K562 (cell line): ENCODE data around the gene XPR1. TPM values are rescaled to one million over a fixed set of nuclear protein-coding genes. Genes with fewer than 3 reads are reported as not detected.

ENCODE experiments used
- ATAC-seq: fragments of 200-7000 bp; cut with Tn5 transposase; 3 replicates; pipeline ENCODE4 v1.9.1; 2020; ENCODE audit warnings: moderate library complexity
- BruUV-seq: library from RNA; stranded (reverse); fragments of 400-500 nt; replicated peaks from 2 replicates; lab custom pipeline; 2021; lab: Mats Ljungman, UMichigan
- CTCF ChIA-PET: fragments of 300-600 bp; formaldehyde crosslinking; extraction: SDS; loops from one replicate; lab custom pipeline; 2021; ENCODE audit warnings: low intra/inter-chr PET ratio; lab: Yijun Ruan, JAX
- POLR2A ChIA-PET: fragments of 300-600, 350-650 bp; sonication (Branson Sonifier 250); formaldehyde crosslinking; extraction: SDS; loops from one replicate; lab custom pipeline; 2021; ENCODE audit warnings: antibody characterized with exemption, inconsistent platforms; lab: Yijun Ruan, JAX
- DNase-seq, 4 experiments: peaks; one replicate each; pipeline versions ENCODE4 v3.0.0 to v3.0.0-alpha.2; 2011 to 2018; ENCODE audit warnings: low spot score in 3 of 4, mixed read lengths in 3 of 4; ENCODE audit errors: extremely low read depth in 1 of 4
- FAIRE-seq: peaks from 2 replicates; lab custom pipeline; 2011; peaks lifted over from hg19 to GRCh38; lab: Jason Lieb, UNC
- H2AFZ ChIP-seq: 2 replicates; pipeline ENCODE4 v1.6.0; 2011; ENCODE audit warnings: low read depth, low read length, control low read depth, inconsistent platforms
- H3K27ac ChIP-seq: fragments of 200-600 bp; 3 replicates; pipeline ENCODE4 v1.8.0; 2011; ENCODE audit warnings: low read depth, mild to moderate bottlenecking, control low read depth, inconsistent platforms, low read length, moderate library complexity, mixed read lengths; ENCODE audit errors: extremely low read depth
- H3K27me3 ChIP-seq, 2 experiments: fragments of 300-600 bp in 1 of 2; 2 replicates in 1 of 2; 3 replicates in 1 of 2; pipeline versions ENCODE4 v1.6.0 to v1.8.0; 2011; ENCODE audit warnings: inconsistent platforms in 2 of 2, low read length in 2 of 2, mild to moderate bottlenecking in 1 of 2, mixed read lengths in 1 of 2, moderate library complexity in 1 of 2; ENCODE audit not compliant: control insufficient read depth in 2 of 2, insufficient read depth in 2 of 2
- H3K36me3 ChIP-seq: fragments of 300-600 bp; 3 replicates; pipeline ENCODE4 v1.8.0; 2011; ENCODE audit warnings: mild to moderate bottlenecking, low read length, inconsistent platforms; ENCODE audit not compliant: control insufficient read depth, insufficient read depth
- H3K4me1 ChIP-seq, 2 experiments: fragments of 200-600 bp in 1 of 2; replicated peaks in 1 of 2; 2 replicates in 1 of 2; 3 replicates in 1 of 2; pipeline versions ENCODE4 v1.5.1 to v1.8.0; 2011; ENCODE audit warnings: inconsistent platforms in 2 of 2, low read length in 2 of 2, mild to moderate bottlenecking in 1 of 2, mixed read lengths in 1 of 2, moderate library complexity in 1 of 2; ENCODE audit not compliant: control insufficient read depth in 2 of 2, insufficient read depth in 2 of 2
- H3K4me2 ChIP-seq: 2 replicates; pipeline ENCODE4 v1.6.1; 2011; ENCODE audit warnings: low read length, control low read depth, inconsistent platforms, mixed read lengths; ENCODE audit not compliant: insufficient read depth
- H3K4me3 ChIP-seq: fragments of 200-600 bp; sonication (generic), shearing (Covaris generic); 2 replicates; pipeline ENCODE4 v1.5.1; 2016; ENCODE audit warnings: control low read depth, inconsistent platforms
- H3K79me2 ChIP-seq: fragments of 200-600 bp; 3 replicates; pipeline ENCODE4 v1.8.0; 2011; ENCODE audit warnings: low read length, inconsistent platforms; ENCODE audit not compliant: control insufficient read depth, insufficient read depth
- H3K9ac ChIP-seq, 2 experiments: 2 replicates each; pipeline versions ENCODE4 v1.6.0 to v1.6.1; 2011; ENCODE audit warnings: low read depth in 2 of 2, low read length in 2 of 2, control low read depth in 1 of 2, inconsistent platforms in 1 of 2, mild to moderate bottlenecking in 1 of 2, mixed read lengths in 1 of 2; ENCODE audit not compliant: insufficient read depth in 1 of 2
- H3K9me1 ChIP-seq: one replicate; pipeline ENCODE4 v1.6.0; 2011; ENCODE audit warnings: inconsistent platforms, mild to moderate bottlenecking, low read length, moderate library complexity; ENCODE audit not compliant: control insufficient read depth, insufficient read depth
- H3K9me3 ChIP-seq: replicated peaks from 2 replicates; pipeline ENCODE4 v1.5.1; 2011; ENCODE audit warnings: low read depth, low read length, inconsistent platforms; ENCODE audit not compliant: control insufficient read depth, insufficient read depth
- H4K20me1 ChIP-seq: replicated peaks from 2 replicates; pipeline ENCODE4 v1.6.1; 2011; ENCODE audit warnings: low read length, inconsistent platforms, mixed read lengths; ENCODE audit not compliant: control insufficient read depth, insufficient read depth
- ARID1B ChIP-seq: fragments of 450-650 bp; IDR thresholded peaks from 2 replicates; pipeline ENCODE4 v1.6.1; 2016; ENCODE audit warnings: antibody characterized with exemption, mild to moderate bottlenecking, inconsistent platforms
- FOXA3 ChIP-seq, 2 experiments: fragments of 450-650 bp in 1 of 2; sonication (generic) in 1 of 2; formaldehyde crosslinking; IDR thresholded peaks in 1 of 2; conservative IDR thresholded peaks in 1 of 2; 2 replicates each; pipeline versions ENCODE4 v1.4.0 to v1.8.0; 2020 to 2022; ENCODE audit warnings: mild to moderate bottlenecking in 2 of 2, missing genetic modification reagents in 1 of 2
- HDAC6 ChIP-seq: IDR thresholded peaks from 2 replicates; pipeline ENCODE4 v1.6.1; 2012; ENCODE audit warnings: low read depth, mild to moderate bottlenecking, control low read depth, inconsistent platforms, low read length, moderate library complexity
- POLR2AphosphoS2 ChIP-seq: IDR thresholded peaks from 2 replicates; pipeline ENCODE4 v1.6.1; 2012; ENCODE audit warnings: low read length, improper control_type of control experiment
- SMARCA5 ChIP-seq: fragments of 450-650 bp; IDR thresholded peaks from 2 replicates; pipeline ENCODE4 v1.6.1; 2016
- STAT5A ChIP-seq: IDR thresholded peaks from 2 replicates; pipeline ENCODE4 v1.6.1; 2012; ENCODE audit warnings: low read length, inconsistent platforms, borderline replicate concordance
- SUPT5H ChIP-seq: fragments of 450-650 bp; IDR thresholded peaks from 2 replicates; pipeline ENCODE4 v1.6.1; 2016
- TCF7L2 ChIP-seq: fragments of 150-350 bp; IDR thresholded peaks from 2 replicates; pipeline ENCODE4 v1.6.1; 2016; ENCODE audit warnings: low read depth, mild to moderate bottlenecking, low read length, moderate library complexity
- VEZF1 ChIP-seq: fragments of 200-800 bp; sonication (Bioruptor generic); IDR thresholded peaks from 2 replicates; pipeline ENCODE4 v1.6.1; 2017; ENCODE audit warnings: missing genetic modification characterization, missing compliant biosample characterization
- YY1 ChIP-seq, 3 experiments: IDR thresholded peaks; 2 replicates each; pipeline ENCODE4 v1.6.1; 2011; ENCODE audit warnings: low read length in 2 of 3, mild to moderate bottlenecking in 2 of 3, moderate library complexity in 2 of 3, borderline replicate concordance in 1 of 3, control low read depth in 1 of 3, low read depth in 1 of 3; ENCODE audit not compliant: insufficient read depth in 3 of 3, insufficient replicate concordance in 2 of 3, control insufficient read depth in 1 of 3, insufficient read length in 1 of 3; ENCODE audit errors: extremely low read depth in 1 of 3
- WGBS: fragments of 100-300 bp; shearing (Covaris generic); methylation state at CpG from one replicate; pipeline ENCODE4 v1.1.6; 2016; ENCODE audit warnings: low coverage, mixed read lengths; ENCODE audit not compliant: insufficient coverage; ENCODE audit errors: missing lambda C conversion rate; 5-methylcytosine and 5-hydroxymethylcytosine counted together
- in situ Hi-C: fragments of 300-500 bp; cut with MboI; formaldehyde crosslinking; loops from 4 replicates; pipeline ENCODE4 v1.15.0; 2018; ENCODE audit warnings: inconsistent platforms, mixed read lengths
- intact Hi-C: fragments of 100-400 bp; cut with micrococcal nuclease; formaldehyde crosslinking; loops from 2 replicates; pipeline ENCODE4 v1.14.2; 2022
- polyA plus RNA-seq, 8 experiments: library from polyadenylated mRNA; depleted of rRNA in 4 of 8; stranded (reverse) in 5 of 8; unstranded in 3 of 8; fragments of >200 nt; fragmentation: Nextera tagmentation in 2 of 8; fragmentation: Illumina TruSeq in 1 of 8; extraction: Ambion mirVana in 2 of 8; extraction: Trizol in 1 of 8; gene quantifications; 2 replicates each; pipeline versions ENCODE4 v1.2.1 to v1.2.3, GENCODE V29; 2011 to 2014; ENCODE audit warnings: inconsistent platforms in 1 of 8, missing spikeins in 1 of 8
- total RNA-seq, 7 experiments: library from RNA; depleted of rRNA in 6 of 7; stranded (reverse); fragments of >200 nt in 6 of 7; fragmentation: Illumina TruSeq in 2 of 7; extraction: Trizol in 2 of 7; gene quantifications; 2 replicates each; pipeline versions ENCODE4 v1.2.1 to v1.2.3, GENCODE V29; 2011 to 2021; ENCODE audit warnings: low replicate concordance in 1 of 7

XPR1 gene
- total and polyA plus RNA-seq, 9 of the 15 experiments (the other 6 are each of a cell fraction or from before 2014, with no cell fraction given), result 3.0 to 66.2 (median 38.6) TPM

- FAIRE-seq (no peak), ATAC-seq (no peak), DNase-seq (no peak)
- Histone ChIP-seq H3K9ac (no peak overlapping the region), H3K79me2 (peaks cover 89% of the 10 kb centered on the region), H3K9me3 (0 out of 2 replicates have a peak, but pooled peaks cover 3% of the 10 kb centered on the region), H3K9me1 (no peaks in the 10 kb centered on the region), H2AFZ (no peak overlapping the region), H3K4me1 (peaks cover 0 to 19% of the 10 kb centered on the region in 2 experiments; a peak in 2 of 5 replicates), H3K27me3 (no peaks in the 10 kb centered on the region), H3K36me3 (peaks cover 27% of the 10 kb centered on the region), H3K4me3 (no peak overlapping the region), H3K27ac (no peak overlapping the region), H4K20me1 (peaks cover 8% of the 10 kb centered on the region; the same call in 1 of the 2 replicates), H3K4me2 (no peak overlapping the region)
- in situ Hi-C loops, result loop anchor here (25.0 kb wide), 1 partner anchor 516 kb away; no protein-coding TSS in a partner anchor
- POLR2A ChIA-PET, result interaction anchor here (0.6 to 1.2 kb wide), 6 partner anchors 13 to 498 kb away, joined by 3 to 4 read pairs (median 4); no protein-coding TSS in a partner anchor
- no TSS peak for BruUV-seq
- TF ChIP-seq YY1 (IDR thresholded peaks at IDR 0.05; ENCODE audit: borderline replicate concordance in 1 of 3, control insufficient read depth in 1 of 3, extremely low read depth in 1 of 3, insufficient read depth in 3 of 3, insufficient read length in 1 of 3, insufficient replicate concordance in 2 of 3, low read depth in 1 of 3, low read length in 2 of 3) (no peak), SUPT5H (no peak), FOXA3 (CRISPR knock-in tag; conservative IDR thresholded peaks at IDR 0.05 in 1 of 2, IDR thresholded peaks at IDR 0.05 in 1 of 2) (no peak)
- CTCF ChIA-PET, result no interaction called here
- WGBS, result 81% methylated on average over 5 of the region's 5 CpGs
- intact Hi-C loops, result no loop called here
Measured at GRCh38 chr1:180646093-180646492, 14.3 kb downstream of the XPR1 start.

DNA sequence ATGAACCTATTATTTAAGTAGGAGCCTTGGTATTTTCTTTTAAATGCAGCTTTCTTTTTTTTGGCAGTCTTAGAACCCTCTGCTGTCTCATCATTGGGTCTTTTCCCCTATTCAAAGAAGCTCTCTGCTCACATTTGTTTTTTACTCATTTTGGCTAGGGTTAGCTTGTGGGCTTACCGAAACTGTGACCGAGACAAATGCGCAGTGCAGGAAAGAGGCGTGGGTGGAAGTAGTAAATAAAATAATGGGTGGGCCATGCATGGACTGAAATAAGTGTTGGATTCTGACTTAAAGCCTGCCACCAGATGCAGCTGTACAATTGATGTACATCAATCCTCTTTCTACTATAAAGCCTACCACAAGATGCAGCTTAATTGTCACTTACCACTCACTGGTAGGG is 14.7 kb downstream of the XPR1 start:
- peaks cover 8% of the 10 kb centered on the region; the same call in 1 of the 2 replicates for H4K20me1 ChIP-seq
- peaks cover 89% of the 10 kb centered on the region for H3K79me2 ChIP-seq
- intact Hi-C loops (no loop called here), in situ Hi-C loops (loop anchor here (25.0 kb wide), 1 partner anchor 516 kb away; no protein-coding TSS in a partner anchor)
- H3K4me3 ChIP-seq, result no peak overlapping the region
- WGBS, result 93% methylated on average over 4 of the region's 4 CpGs
- no peak for FAIRE-seq
- no TSS peak for BruUV-seq
- H3K36me3 ChIP-seq, result peaks cover 27% of the 10 kb centered on the region
- ChIA-PET POLR2A (interaction anchor here (0.7 to 1.2 kb wide), 5 partner anchors 13 to 497 kb away, joined by 3 to 4 read pairs (median 4); no protein-coding TSS in a partner anchor), CTCF (no interaction called here)
- no peaks in the 10 kb centered on the region for H3K27me3 ChIP-seq
- 0 out of 2 replicates have a peak, but pooled peaks cover 3% of the 10 kb centered on the region for H3K9me3 ChIP-seq
- H3K9me1 ChIP-seq, result no peaks in the 10 kb centered on the region
- no peak for DNase-seq
- H3K27ac ChIP-seq, result no peak overlapping the region
- H3K4me2 ChIP-seq, result no peak overlapping the region
- no peak overlapping the region for H3K9ac ChIP-seq
- no peak for ATAC-seq
- peaks cover 0 to 19% of the 10 kb centered on the region in 2 experiments; a peak in 2 of 5 replicates for H3K4me1 ChIP-seq
- H2AFZ ChIP-seq, result no peak overlapping the region
- no peak for TF ChIP-seq POLR2AphosphoS2
- no peak for TF ChIP-seq HDAC6
- TF ChIP-seq TCF7L2, result no peak
- no peak for TF ChIP-seq STAT5A
- no peak for TF ChIP-seq VEZF1 (CRISPR knock-in tag)
- TF ChIP-seq ARID1B, result no peak
- no peak for TF ChIP-seq SMARCA5
